HepG2 (cell line): Measurements from ENCODE around the gene GPC6. TPM values are rescaled to one million over a fixed set of nuclear protein-coding genes. Genes with fewer than 3 reads are reported as not detected.

Experiments used
- ATAC-seq: fragments of 200-7000 bp; cut with Tn5 transposase; 3 replicates; pipeline ENCODE4 v1.9.1; 2020; ENCODE audit warnings: mild to moderate bottlenecking, moderate library complexity
- BruUV-seq: library from RNA; stranded (reverse); fragments of 400-500 nt; replicated peaks from 2 replicates; lab custom pipeline; 2021; lab: Mats Ljungman, UMichigan
- CTCF ChIA-PET: fragments of 300-600 bp; formaldehyde crosslinking; extraction: SDS; loops from one replicate; lab custom pipeline; 2021; ENCODE audit warnings: low total read pairs, inconsistent platforms, low intra/inter-chr PET ratio; lab: Yijun Ruan, JAX
- POLR2A ChIA-PET: fragments of 350-600 bp; sonication (Branson Sonifier 250); formaldehyde crosslinking; loops from one replicate; lab custom pipeline; 2020; ENCODE audit warnings: antibody characterized with exemption, inconsistent platforms; lab: Yijun Ruan, JAX
- DNase-seq: peaks from one replicate; pipeline ENCODE4 v3.0.0-alpha.2; 2015; ENCODE audit warnings: low spot score
- FAIRE-seq: peaks from 3 replicates; lab custom pipeline; 2011; peaks lifted over from hg19 to GRCh38; lab: Jason Lieb, UNC
- H2AFZ ChIP-seq: one replicate; pipeline ENCODE4 v1.6.1; 2011; ENCODE audit warnings: low read length, inconsistent platforms
- H3K27ac ChIP-seq: fragments of 300-600 bp; 3 replicates; pipeline ENCODE4 v1.8.0; 2011; ENCODE audit warnings: mixed run types, mild to moderate bottlenecking, mixed read lengths, low read length, inconsistent platforms; ENCODE audit not compliant: insufficient read depth; ENCODE audit errors: extremely low read length
- H3K27me3 ChIP-seq, 2 experiments: fragments of 200-600 bp in 1 of 2; 2 replicates in 1 of 2; 3 replicates in 1 of 2; pipeline versions ENCODE4 v1.6.0 to v1.8.0; 2011; ENCODE audit warnings: low read length in 2 of 2, mild to moderate bottlenecking in 2 of 2, moderate library complexity in 2 of 2, inconsistent platforms in 1 of 2; ENCODE audit not compliant: insufficient read depth in 2 of 2, control insufficient read depth in 1 of 2
- H3K36me3 ChIP-seq, 2 experiments: fragments of 200-600 bp in 1 of 2; replicated peaks in 1 of 2; 2 replicates in 1 of 2; 3 replicates in 1 of 2; pipeline versions ENCODE4 v1.5.1 to v1.8.0; 2011; ENCODE audit warnings: low read length in 2 of 2, inconsistent platforms in 1 of 2; ENCODE audit not compliant: insufficient read depth in 2 of 2, control insufficient read depth in 1 of 2
- H3K4me1 ChIP-seq: 2 replicates; pipeline ENCODE4 v1.5.1; 2012; ENCODE audit warnings: low read length, inconsistent platforms; ENCODE audit not compliant: insufficient read depth
- H3K4me2 ChIP-seq: 2 replicates; pipeline ENCODE4 v1.6.0; 2011; ENCODE audit warnings: low read depth, low read length, inconsistent platforms
- H3K4me3 ChIP-seq, 3 experiments: fragments of 200-600 bp in 1 of 3; sonication (generic), shearing (Covaris generic) in 1 of 3; replicated peaks in 1 of 3; 2 replicates each; pipeline ENCODE4 v1.5.1; 2011 to 2016; ENCODE audit warnings: low read length in 3 of 3, inconsistent platforms in 2 of 3, low read depth in 2 of 3, mild to moderate bottlenecking in 2 of 3, control low read depth in 1 of 3, mixed read lengths in 1 of 3; ENCODE audit not compliant: insufficient read depth in 1 of 3
- H3K79me2 ChIP-seq: one replicate; pipeline ENCODE4 v1.6.1; 2011; ENCODE audit warnings: low read length, inconsistent platforms; ENCODE audit not compliant: insufficient read depth
- H3K9ac ChIP-seq: 2 replicates; pipeline ENCODE4 v1.6.0; 2011; ENCODE audit warnings: mild to moderate bottlenecking, low read depth, low read length, inconsistent platforms; ENCODE audit not compliant: insufficient read depth
- H3K9me3 ChIP-seq: 2 replicates; pipeline ENCODE4 v1.5.1; 2012; ENCODE audit warnings: mild to moderate bottlenecking, low read length
- H4K20me1 ChIP-seq: 2 replicates; pipeline ENCODE4 v1.6.0; 2011; ENCODE audit warnings: inconsistent platforms, mild to moderate bottlenecking, low read length, moderate library complexity; ENCODE audit not compliant: insufficient read depth
- HIVEP1 ChIP-seq: sonication (generic); formaldehyde crosslinking; IDR thresholded peaks from 2 replicates; pipeline ENCODE4 v1.4.0; 2020; ENCODE audit warnings: mild to moderate bottlenecking, missing genetic modification reagents
- JDP2 ChIP-seq: sonication (generic); formaldehyde crosslinking; IDR thresholded peaks from 2 replicates; pipeline ENCODE4 v1.8.1; 2022; ENCODE audit warnings: missing genetic modification reagents, borderline replicate concordance
- PPARG ChIP-seq: conservative IDR thresholded peaks from 2 replicates; pipeline ENCODE4 v1.6.1; 2016; ENCODE audit warnings: missing biosample characterization, missing genetic modification reagents
- RBAK ChIP-seq: sonication (generic); formaldehyde crosslinking; IDR thresholded peaks from 2 replicates; pipeline ENCODE4 v1.5.1; 2020; ENCODE audit warnings: mild to moderate bottlenecking, missing genetic modification reagents
- SIN3B ChIP-seq: fragments of 150-350 bp; IDR thresholded peaks from 2 replicates; pipeline ENCODE4 v1.6.1; 2014; ENCODE audit warnings: low read length
- SMAD9 ChIP-seq: sonication (generic); formaldehyde crosslinking; IDR thresholded peaks from 2 replicates; pipeline ENCODE4 v1.5.1; 2020; ENCODE audit warnings: mild to moderate bottlenecking, missing genetic modification reagents
- ZFP90 ChIP-seq: sonication (generic); formaldehyde crosslinking; IDR thresholded peaks from 2 replicates; pipeline ENCODE4 v1.8.0; 2022; ENCODE audit warnings: missing genetic modification reagents, mild to moderate bottlenecking, inconsistent platforms, borderline replicate concordance
- ZNF138 ChIP-seq: sonication (generic); formaldehyde crosslinking; IDR thresholded peaks from 2 replicates; pipeline ENCODE4 v1.5.0; 2020; ENCODE audit warnings: mild to moderate bottlenecking, low read depth, missing genetic modification reagents
- ZNF160 ChIP-seq: sonication (generic); formaldehyde crosslinking; IDR thresholded peaks from 2 replicates; pipeline ENCODE4 v1.8.0; 2022; ENCODE audit warnings: mild to moderate bottlenecking, inconsistent platforms, missing genetic modification reagents
- ZNF207 ChIP-seq: fragments of 450-650 bp; IDR thresholded peaks from 2 replicates; pipeline ENCODE4 v1.6.1; 2016; ENCODE audit warnings: antibody characterized with exemption, borderline replicate concordance
- ZNF24 ChIP-seq: fragments of 450-650 bp; IDR thresholded peaks from 2 replicates; pipeline ENCODE4 v1.6.1; 2017; ENCODE audit warnings: antibody characterized with exemption, mild to moderate bottlenecking
- ZNF777 ChIP-seq: sonication (generic); formaldehyde crosslinking; IDR thresholded peaks from 2 replicates; pipeline ENCODE4 v1.4.0; 2020; ENCODE audit warnings: missing genetic modification reagents
- ZSCAN12 ChIP-seq: sonication (generic); formaldehyde crosslinking; IDR thresholded peaks from 2 replicates; pipeline ENCODE4 v1.9.0; 2021; ENCODE audit warnings: mild to moderate bottlenecking, missing genetic modification reagents
- ZSCAN9 ChIP-seq: IDR thresholded peaks from 2 replicates; pipeline ENCODE4 v1.6.1; 2016; ENCODE audit warnings: borderline replicate concordance
- WGBS: methylation state at CpG from one replicate; pipeline ENCODE4 v1.1.6; 2017; ENCODE audit warnings: low lambda C conversion rate; 5-methylcytosine and 5-hydroxymethylcytosine counted together
- in situ Hi-C: cut with HindIII; loops from 2 replicates; pipeline ENCODE4 v1.10.0; 2017; ENCODE audit warnings: low pct_unique_long_range_greater_than_20kb; ENCODE audit not compliant: extremely low pct_ligation_motif_present
- intact Hi-C: fragments of 100-400 bp; cut with micrococcal nuclease; formaldehyde crosslinking; loops from one replicate; pipeline ENCODE4 v1.10.0; 2022; ENCODE audit not compliant: unreplicated experiment
- polyA plus RNA-seq, 8 experiments: library from polyadenylated mRNA; depleted of rRNA in 3 of 8; stranded (reverse) in 7 of 8; unstranded in 1 of 8; fragments of >200 nt; fragmentation: Illumina TruSeq in 4 of 8; extraction: Trizol in 4 of 8; gene quantifications; 2 replicates each; pipeline versions ENCODE4 v1.2.1 to v1.2.3, GENCODE V29; 2011 to 2016; ENCODE audit warnings: low read depth in 4 of 8, missing spikeins in 1 of 8, mixed read lengths in 1 of 8; ENCODE audit not compliant: insufficient read depth in 1 of 8
- total RNA-seq, 5 experiments: library from RNA; depleted of rRNA; stranded (reverse); fragments of >200 nt; fragmentation: Illumina TruSeq; extraction: Trizol; gene quantifications; 2 replicates each; pipeline ENCODE4 v1.2.3, GENCODE V29; 2016; ENCODE audit warnings: low read depth in 1 of 5
- TF ChIP-seq, protein P1 (sequence below): sonication (generic); formaldehyde crosslinking; conservative IDR thresholded peaks from 2 replicates; pipeline ENCODE4 v1.4.0; 2020; ENCODE audit warnings: mild to moderate bottlenecking, missing genetic modification reagents, moderate library complexity

The GPC6 gene
- total and polyA plus RNA-seq, 2 of the 13 experiments (the other 11 are each of a cell fraction or from before 2014, with no cell fraction given), result 24.5 to 33.9 TPM

DNA sequence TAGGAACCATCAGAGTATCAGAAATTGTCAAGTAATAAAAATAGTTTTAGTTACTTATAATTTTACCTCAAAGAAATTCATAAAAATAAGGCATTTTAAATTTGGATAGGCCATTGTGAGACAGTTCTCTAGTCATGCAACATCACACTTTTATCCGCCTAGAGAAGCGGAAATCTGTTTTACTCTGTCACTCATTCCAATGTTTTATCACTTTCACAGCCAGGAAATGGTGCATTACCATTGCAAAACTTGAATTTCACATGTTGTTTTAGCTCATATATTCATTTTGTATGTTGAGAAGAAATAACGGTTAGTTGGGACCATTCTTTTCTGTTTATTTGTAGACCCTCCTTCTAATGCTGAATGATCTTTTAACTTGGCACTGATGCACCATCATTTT is 427.2 kb downstream of the GPC6 start:
- no TSS peak for BruUV-seq

More for the DNA sequence above, 427.2 kb downstream of the GPC6 start:
- WGBS, result 98% methylated on average over 3 of the region's 3 CpGs
- Histone ChIP-seq H3K36me3 (no peaks in the 10 kb centered on the region), H3K4me1 (no peaks in the 10 kb centered on the region), H3K27me3 (no peaks in the 10 kb centered on the region), H3K27ac (no peak overlapping the region), H4K20me1 (no peaks in the 10 kb centered on the region), H3K4me3 (no peak overlapping the region), H3K79me2 (no peaks in the 10 kb centered on the region), H3K9ac (no peak overlapping the region), H3K4me2 (no peak overlapping the region), H3K9me3 (no peaks in the 10 kb centered on the region; the same call in 1 of the 2 replicates), H2AFZ (no peak overlapping the region)
- DNase-seq (no peak), ATAC-seq (no peak), FAIRE-seq (no peak)
- ChIA-PET POLR2A (no interaction called here), CTCF (no interaction called here)
- TF ChIP-seq SMAD9, result no peak
- TF ChIP-seq PPARG (CRISPR knock-in tag), result no peak
- no peak for TF ChIP-seq ZNF138 (CRISPR knock-in tag)
- TF ChIP-seq ZSCAN9 (CRISPR knock-in tag), result no peak
- TF ChIP-seq, protein P1, sequence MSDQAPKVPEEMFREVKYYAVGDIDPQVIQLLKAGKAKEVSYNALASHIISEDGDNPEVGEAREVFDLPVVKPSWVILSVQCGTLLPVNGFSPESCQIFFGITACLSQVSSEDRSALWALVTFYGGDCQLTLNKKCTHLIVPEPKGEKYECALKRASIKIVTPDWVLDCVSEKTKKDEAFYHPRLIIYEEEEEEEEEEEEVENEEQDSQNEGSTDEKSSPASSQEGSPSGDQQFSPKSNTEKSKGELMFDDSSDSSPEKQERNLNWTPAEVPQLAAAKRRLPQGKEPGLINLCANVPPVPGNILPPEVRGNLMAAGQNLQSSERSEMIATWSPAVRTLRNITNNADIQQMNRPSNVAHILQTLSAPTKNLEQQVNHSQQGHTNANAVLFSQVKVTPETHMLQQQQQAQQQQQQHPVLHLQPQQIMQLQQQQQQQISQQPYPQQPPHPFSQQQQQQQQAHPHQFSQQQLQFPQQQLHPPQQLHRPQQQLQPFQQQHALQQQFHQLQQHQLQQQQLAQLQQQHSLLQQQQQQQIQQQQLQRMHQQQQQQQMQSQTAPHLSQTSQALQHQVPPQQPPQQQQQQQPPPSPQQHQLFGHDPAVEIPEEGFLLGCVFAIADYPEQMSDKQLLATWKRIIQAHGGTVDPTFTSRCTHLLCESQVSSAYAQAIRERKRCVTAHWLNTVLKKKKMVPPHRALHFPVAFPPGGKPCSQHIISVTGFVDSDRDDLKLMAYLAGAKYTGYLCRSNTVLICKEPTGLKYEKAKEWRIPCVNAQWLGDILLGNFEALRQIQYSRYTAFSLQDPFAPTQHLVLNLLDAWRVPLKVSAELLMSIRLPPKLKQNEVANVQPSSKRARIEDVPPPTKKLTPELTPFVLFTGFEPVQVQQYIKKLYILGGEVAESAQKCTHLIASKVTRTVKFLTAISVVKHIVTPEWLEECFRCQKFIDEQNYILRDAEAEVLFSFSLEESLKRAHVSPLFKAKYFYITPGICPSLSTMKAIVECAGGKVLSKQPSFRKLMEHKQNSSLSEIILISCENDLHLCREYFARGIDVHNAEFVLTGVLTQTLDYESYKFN (CRISPR knock-in tag), result no peak
- no peak for TF ChIP-seq RBAK (CRISPR knock-in tag)
- TF ChIP-seq SIN3B, result no peak
- no peak for TF ChIP-seq ZNF160 (CRISPR knock-in tag)
- no peak for TF ChIP-seq JDP2 (CRISPR knock-in tag)
- TF ChIP-seq ZFP90, result no peak
- TF ChIP-seq HIVEP1 (CRISPR knock-in tag), result no peak
- no peak for TF ChIP-seq ZNF24
- TF ChIP-seq ZNF777 (CRISPR knock-in tag), result no peak
- TF ChIP-seq ZNF207, result no peak
- no peak for TF ChIP-seq ZSCAN12 (CRISPR knock-in tag)
- TF ChIP-seq, all 625 proteins: peak for 0
- intact Hi-C loops (no loop called here), in situ Hi-C loops (no loop called here)
